ENCODE data around the gene DUS2. TPM values are rescaled to one million over a fixed set of nuclear protein-coding genes. Genes with fewer than 3 reads are reported as not detected.

Gene DUS2
- polyA plus RNA-seq, 1 experiment: 14.1 TPM

- TF ChIP-seq, protein P1, sequence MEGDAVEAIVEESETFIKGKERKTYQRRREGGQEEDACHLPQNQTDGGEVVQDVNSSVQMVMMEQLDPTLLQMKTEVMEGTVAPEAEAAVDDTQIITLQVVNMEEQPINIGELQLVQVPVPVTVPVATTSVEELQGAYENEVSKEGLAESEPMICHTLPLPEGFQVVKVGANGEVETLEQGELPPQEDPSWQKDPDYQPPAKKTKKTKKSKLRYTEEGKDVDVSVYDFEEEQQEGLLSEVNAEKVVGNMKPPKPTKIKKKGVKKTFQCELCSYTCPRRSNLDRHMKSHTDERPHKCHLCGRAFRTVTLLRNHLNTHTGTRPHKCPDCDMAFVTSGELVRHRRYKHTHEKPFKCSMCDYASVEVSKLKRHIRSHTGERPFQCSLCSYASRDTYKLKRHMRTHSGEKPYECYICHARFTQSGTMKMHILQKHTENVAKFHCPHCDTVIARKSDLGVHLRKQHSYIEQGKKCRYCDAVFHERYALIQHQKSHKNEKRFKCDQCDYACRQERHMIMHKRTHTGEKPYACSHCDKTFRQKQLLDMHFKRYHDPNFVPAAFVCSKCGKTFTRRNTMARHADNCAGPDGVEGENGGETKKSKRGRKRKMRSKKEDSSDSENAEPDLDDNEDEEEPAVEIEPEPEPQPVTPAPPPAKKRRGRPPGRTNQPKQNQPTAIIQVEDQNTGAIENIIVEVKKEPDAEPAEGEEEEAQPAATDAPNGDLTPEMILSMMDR (IDR thresholded peaks at IDR 0.05; ENCODE audit: low read depth, low read length): no peak
- CTCF ChIA-PET: no interaction called here
- POLR2A ChIA-PET: no interaction called here
- Histone ChIP-seq H3K9me3 (ENCODE audit: control insufficient read depth, insufficient read depth, low read length) (no peaks in the 10 kb centered on the region), H3K27ac (ENCODE audit: low read depth, low read length) (no peak overlapping the region), H3K27me3 (ENCODE audit: control insufficient read depth, insufficient read depth, low read length) (no peaks in the 10 kb centered on the region), H3K4me3 (ENCODE audit: low read depth, low read length) (no peak overlapping the region)
- DNase-seq (ENCODE audit: low read depth, low spot score): no peak
Observed at GRCh38 chr16:68059804-68060203, 36.7 kb downstream of the DUS2 start.

- ChIA-PET CTCF (interaction anchor here (1.5 kb wide), 1 partner anchor 21 kb away, joined by 4 read pairs; no protein-coding TSS in a partner anchor), POLR2A (no interaction called here)
- TF ChIP-seq, protein P1 (IDR thresholded peaks at IDR 0.05; ENCODE audit: low read depth, low read length): no peak
Observed at GRCh38 chr16:68061396-68061795, 38.3 kb downstream of the DUS2 start.

DNA sequence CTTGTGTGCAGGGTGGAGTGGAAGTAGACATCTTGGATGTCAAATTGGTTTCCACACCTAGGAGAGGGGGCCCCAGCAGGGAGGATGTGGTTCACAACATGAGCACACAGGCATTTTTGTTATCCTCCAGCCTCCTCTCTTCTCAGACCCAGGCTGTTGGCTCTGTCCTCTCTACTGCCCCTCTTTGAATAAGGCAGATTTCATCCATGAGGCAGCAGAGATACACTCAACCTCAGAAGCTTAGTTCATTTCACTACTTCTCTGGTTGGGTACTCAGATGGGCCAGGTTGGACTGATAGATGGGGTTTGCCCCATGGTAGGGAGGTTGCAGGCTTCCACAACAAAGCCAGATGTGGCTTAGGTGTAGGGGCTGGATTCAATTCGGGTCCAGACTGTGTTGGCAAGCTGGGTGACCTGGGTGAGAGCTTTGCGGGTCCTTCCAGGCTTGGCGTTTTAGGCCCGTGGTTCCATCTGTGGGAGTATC, 39.9 kb downstream of the DUS2 start:
- no peaks in the 10 kb centered on the region for H3K9me3 ChIP-seq (ENCODE audit: control insufficient read depth, insufficient read depth, low read length)
- no peak overlapping the region for H3K4me3 ChIP-seq (ENCODE audit: low read depth, low read length)
- ChIA-PET CTCF (interaction anchor here (0.6 to 1.3 kb wide), 3 partner anchors 7 to 167 kb away, joined by 3 to 4 read pairs (median 4); no protein-coding TSS in a partner anchor), POLR2A (no interaction called here)
- H3K27ac ChIP-seq (ENCODE audit: low read depth, low read length): no peak overlapping the region
- TF ChIP-seq, protein P1 (IDR thresholded peaks at IDR 0.05; ENCODE audit: low read depth, low read length): no peak
- no peak for DNase-seq (ENCODE audit: low read depth, low spot score)
- H3K27me3 ChIP-seq (ENCODE audit: control insufficient read depth, insufficient read depth, low read length): no peaks in the 10 kb centered on the region

More at GRCh38 chr16:68061396-68061795, 38.3 kb downstream of the DUS2 start:
- Histone ChIP-seq H3K9me3 (ENCODE audit: control insufficient read depth, insufficient read depth, low read length) (no peaks in the 10 kb centered on the region), H3K27me3 (ENCODE audit: control insufficient read depth, insufficient read depth, low read length) (no peaks in the 10 kb centered on the region), H3K4me3 (ENCODE audit: low read depth, low read length) (no peak overlapping the region), H3K27ac (ENCODE audit: low read depth, low read length) (no peak overlapping the region)
- no peak for DNase-seq (ENCODE audit: low read depth, low spot score)

DNA sequence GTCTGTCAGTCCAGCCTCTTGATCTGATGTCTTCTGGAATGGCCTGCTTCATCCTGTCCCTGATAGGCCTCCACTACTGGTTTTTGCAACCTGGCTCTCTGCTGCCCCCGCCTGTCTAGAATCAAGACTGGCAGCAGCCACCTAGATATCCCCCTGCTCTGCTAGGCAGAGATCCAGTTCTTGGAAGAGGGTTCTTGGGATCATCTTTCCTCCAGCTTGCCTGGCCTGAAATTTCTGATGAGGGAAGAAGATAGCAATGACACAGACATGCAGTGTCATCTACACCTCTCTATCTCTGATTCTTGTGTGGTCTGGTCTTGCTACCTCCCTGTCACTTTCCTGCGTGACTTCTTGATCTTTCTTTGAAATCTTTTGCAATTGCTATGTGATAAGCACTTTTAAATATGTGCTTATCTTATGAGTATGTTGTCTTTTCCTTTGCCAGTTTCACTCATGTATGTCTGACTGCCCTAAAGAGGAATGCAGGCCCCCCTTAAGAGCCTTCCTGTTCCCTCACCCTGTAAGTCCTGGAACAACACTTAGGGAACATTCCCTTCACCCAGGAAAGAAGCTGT, 41.8 kb downstream of the DUS2 start:
- H3K4me3 ChIP-seq (ENCODE audit: low read depth, low read length): no peak overlapping the region
- no peaks in the 10 kb centered on the region for H3K27me3 ChIP-seq (ENCODE audit: control insufficient read depth, insufficient read depth, low read length)
- no peaks in the 10 kb centered on the region for H3K9me3 ChIP-seq (ENCODE audit: control insufficient read depth, insufficient read depth, low read length)
- H3K27ac ChIP-seq (ENCODE audit: low read depth, low read length): peak overlapping the region; percentile 73
- ChIA-PET POLR2A (interaction anchor here (0.6 to 0.7 kb wide), 2 partner anchors 144 to 173 kb away, joined by 3 to 4 read pairs; no protein-coding TSS in a partner anchor), CTCF (interaction anchor here (0.6 to 2.0 kb wide), 20 partner anchors 9 to 544 kb away, joined by 3 to 11 read pairs (median 4); partner anchors contain the start of gene NFATC3)
- TF ChIP-seq, protein P1 (IDR thresholded peaks at IDR 0.05; ENCODE audit: low read depth, low read length): peak; percentile 86
- DNase-seq (ENCODE audit: low read depth, low spot score): no peak

- DNase-seq (ENCODE audit: low read depth, low spot score): no peak
- no peak overlapping the region for H3K4me3 ChIP-seq (ENCODE audit: low read depth, low read length)
- H3K27ac ChIP-seq (ENCODE audit: low read depth, low read length): peak overlapping the region; percentile 73
- no peaks in the 10 kb centered on the region for H3K9me3 ChIP-seq (ENCODE audit: control insufficient read depth, insufficient read depth, low read length)
- ChIA-PET CTCF (interaction anchor here (0.6 to 2.0 kb wide), 21 partner anchors 10 to 545 kb away, joined by 3 to 11 read pairs (median 4); partner anchors contain the start of gene NFATC3), POLR2A (interaction anchor here (0.6 to 0.7 kb wide), 2 partner anchors 145 to 172 kb away, joined by 3 to 4 read pairs; no protein-coding TSS in a partner anchor)
- no peaks in the 10 kb centered on the region for H3K27me3 ChIP-seq (ENCODE audit: control insufficient read depth, insufficient read depth, low read length)
- TF ChIP-seq, protein P1 (IDR thresholded peaks at IDR 0.05; ENCODE audit: low read depth, low read length): no peak
Observed at GRCh38 chr16:68065716-68066305, 42.7 kb downstream of the DUS2 start.

All from AG04450 (cell line).